ENCODE results near the gene BCO1.

BCO1 gene

DNA sequence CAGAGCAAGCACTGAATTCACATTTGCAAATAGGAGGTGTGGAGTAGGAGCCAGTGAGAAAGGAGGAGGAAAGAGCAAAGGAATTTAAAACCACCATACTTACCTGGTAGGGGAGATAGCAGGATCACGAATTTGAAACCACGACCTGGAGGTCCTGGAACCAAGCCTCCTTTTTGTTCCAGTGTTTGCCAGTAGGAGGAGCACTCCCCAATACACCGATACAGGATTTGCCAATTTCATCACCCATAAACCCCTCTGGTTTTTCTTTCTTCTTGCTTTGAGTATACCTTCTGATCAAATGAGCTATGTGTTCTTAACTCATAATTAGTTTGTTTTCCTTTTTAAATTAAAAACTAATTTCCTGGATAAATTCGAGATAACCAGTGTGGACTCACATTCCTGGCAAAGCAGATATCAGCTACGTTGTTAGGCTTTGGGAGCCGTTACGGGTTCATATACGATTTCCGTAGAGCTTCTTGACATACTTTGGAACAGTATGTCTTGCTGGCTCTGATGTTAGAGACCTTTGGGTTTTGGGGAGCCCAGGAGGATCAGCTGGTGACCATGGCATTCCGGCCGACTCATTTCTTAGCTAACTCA, 22.7 kb downstream of the BCO1 start:
- TF ChIP-seq ZNF565 (CRISPR knock-in tag; conservative IDR thresholded peaks at IDR 0.05; ENCODE audit: low read depth) (no peak), SNAI2 (CRISPR knock-in tag; IDR thresholded peaks at IDR 0.05) (no peak), ESRRG (CRISPR knock-in tag; IDR thresholded peaks at IDR 0.05) (no peak), ZFP30 (CRISPR knock-in tag; IDR thresholded peaks at IDR 0.05) (no peak), GLIS3 (CRISPR knock-in tag; IDR thresholded peaks at IDR 0.05) (no peak), ISL1 (CRISPR knock-in tag; IDR thresholded peaks at IDR 0.05) (no peak), TOX (CRISPR knock-in tag; IDR thresholded peaks at IDR 0.05; ENCODE audit: borderline replicate concordance) (no peak), OSR1 (CRISPR knock-in tag; IDR thresholded peaks at IDR 0.05) (no peak), ARNTL (CRISPR knock-in tag; IDR thresholded peaks at IDR 0.05; ENCODE audit: borderline replicate concordance, low read depth) (no peak), ZNF8 (CRISPR knock-in tag; IDR thresholded peaks at IDR 0.05) (no peak), CSRNP3 (CRISPR knock-in tag; IDR thresholded peaks at IDR 0.05) (no peak), POU6F1 (CRISPR knock-in tag; IDR thresholded peaks at IDR 0.05; ENCODE audit: borderline replicate concordance, low read depth) (no peak), TCF4 (CRISPR knock-in tag; IDR thresholded peaks at IDR 0.05; ENCODE audit: borderline replicate concordance) (no peak), ZC3H10 (CRISPR knock-in tag; IDR thresholded peaks at IDR 0.05) (no peak)
- TF ChIP-seq, protein P1, sequence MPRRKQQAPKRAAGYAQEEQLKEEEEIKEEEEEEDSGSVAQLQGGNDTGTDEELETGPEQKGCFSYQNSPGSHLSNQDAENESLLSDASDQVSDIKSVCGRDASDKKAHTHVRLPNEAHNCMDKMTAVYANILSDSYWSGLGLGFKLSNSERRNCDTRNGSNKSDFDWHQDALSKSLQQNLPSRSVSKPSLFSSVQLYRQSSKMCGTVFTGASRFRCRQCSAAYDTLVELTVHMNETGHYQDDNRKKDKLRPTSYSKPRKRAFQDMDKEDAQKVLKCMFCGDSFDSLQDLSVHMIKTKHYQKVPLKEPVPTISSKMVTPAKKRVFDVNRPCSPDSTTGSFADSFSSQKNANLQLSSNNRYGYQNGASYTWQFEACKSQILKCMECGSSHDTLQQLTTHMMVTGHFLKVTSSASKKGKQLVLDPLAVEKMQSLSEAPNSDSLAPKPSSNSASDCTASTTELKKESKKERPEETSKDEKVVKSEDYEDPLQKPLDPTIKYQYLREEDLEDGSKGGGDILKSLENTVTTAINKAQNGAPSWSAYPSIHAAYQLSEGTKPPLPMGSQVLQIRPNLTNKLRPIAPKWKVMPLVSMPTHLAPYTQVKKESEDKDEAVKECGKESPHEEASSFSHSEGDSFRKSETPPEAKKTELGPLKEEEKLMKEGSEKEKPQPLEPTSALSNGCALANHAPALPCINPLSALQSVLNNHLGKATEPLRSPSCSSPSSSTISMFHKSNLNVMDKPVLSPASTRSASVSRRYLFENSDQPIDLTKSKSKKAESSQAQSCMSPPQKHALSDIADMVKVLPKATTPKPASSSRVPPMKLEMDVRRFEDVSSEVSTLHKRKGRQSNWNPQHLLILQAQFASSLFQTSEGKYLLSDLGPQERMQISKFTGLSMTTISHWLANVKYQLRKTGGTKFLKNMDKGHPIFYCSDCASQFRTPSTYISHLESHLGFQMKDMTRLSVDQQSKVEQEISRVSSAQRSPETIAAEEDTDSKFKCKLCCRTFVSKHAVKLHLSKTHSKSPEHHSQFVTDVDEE (CRISPR knock-in tag; IDR thresholded peaks at IDR 0.05) = no peak
- peak; percentile 63; the same call in 2 of the 3 replicates for ATAC-seq

DNA sequence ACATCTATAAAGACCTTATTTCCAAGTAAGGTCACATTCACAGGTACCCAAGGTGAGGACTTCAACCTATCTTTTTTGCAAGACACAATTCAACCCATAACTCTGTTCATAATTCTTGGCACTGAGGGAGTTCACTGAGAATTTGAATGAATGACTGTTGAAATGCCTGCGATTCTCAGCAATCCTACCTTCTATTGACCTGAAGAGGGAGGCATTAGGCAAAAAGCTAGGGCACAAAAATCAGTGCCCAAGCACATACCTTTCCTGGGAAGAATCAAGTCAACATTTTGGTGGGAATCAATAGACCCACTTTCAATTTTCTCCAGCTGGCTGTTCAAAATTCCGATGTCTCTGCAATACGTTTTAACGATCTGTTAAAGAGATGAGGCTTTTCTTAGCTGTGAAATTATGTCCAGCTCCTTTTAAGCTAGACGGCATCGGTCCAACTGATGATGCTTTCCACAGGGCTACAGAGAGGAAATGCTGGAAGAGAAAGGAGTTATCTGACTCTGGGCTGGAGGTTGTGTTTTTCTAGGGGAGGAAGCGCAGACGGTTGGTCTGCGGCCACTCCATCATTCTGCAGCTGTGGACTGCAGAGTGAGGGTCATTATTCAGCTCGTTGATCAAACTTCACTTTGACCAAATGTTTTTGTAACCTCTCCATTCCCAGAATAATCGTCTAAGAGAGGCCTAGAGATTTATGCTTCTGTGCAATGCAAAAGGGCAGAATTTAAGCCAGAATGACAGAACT, 25.2 kb downstream of the BCO1 start:
- peak; percentile 54 for ATAC-seq
- TF ChIP-seq CSDC2 (CRISPR knock-in tag; IDR thresholded peaks at IDR 0.05) (no peak), ZNF70 (CRISPR knock-in tag; IDR thresholded peaks at IDR 0.05) (no peak), ISL1 (CRISPR knock-in tag; IDR thresholded peaks at IDR 0.05) (no peak), TCF4 (CRISPR knock-in tag; IDR thresholded peaks at IDR 0.05; ENCODE audit: borderline replicate concordance) (no peak), ZC3H10 (CRISPR knock-in tag; IDR thresholded peaks at IDR 0.05) (no peak), CREB5 (CRISPR knock-in tag; IDR thresholded peaks at IDR 0.05; ENCODE audit: low read depth) (no peak), ZNF8 (CRISPR knock-in tag; IDR thresholded peaks at IDR 0.05) (no peak), OSR1 (CRISPR knock-in tag; IDR thresholded peaks at IDR 0.05) (no peak), ZNF565 (CRISPR knock-in tag; conservative IDR thresholded peaks at IDR 0.05; ENCODE audit: low read depth) (no peak), SNAI2 (CRISPR knock-in tag; IDR thresholded peaks at IDR 0.05) (no peak), ZFP30 (CRISPR knock-in tag; IDR thresholded peaks at IDR 0.05) (no peak), PPARA (CRISPR knock-in tag; IDR thresholded peaks at IDR 0.05; ENCODE audit: borderline replicate concordance) (no peak), ARNTL (CRISPR knock-in tag; IDR thresholded peaks at IDR 0.05; ENCODE audit: borderline replicate concordance, low read depth) (no peak), CSRNP3 (CRISPR knock-in tag; IDR thresholded peaks at IDR 0.05) (no peak), TOX (CRISPR knock-in tag; IDR thresholded peaks at IDR 0.05; ENCODE audit: borderline replicate concordance) (no peak), GLIS3 (CRISPR knock-in tag; IDR thresholded peaks at IDR 0.05) (no peak), BACH2 (CRISPR knock-in tag; IDR thresholded peaks at IDR 0.05; ENCODE audit: borderline replicate concordance) (no peak), POU6F1 (CRISPR knock-in tag; IDR thresholded peaks at IDR 0.05; ENCODE audit: borderline replicate concordance, low read depth) (no peak)
- TF ChIP-seq, protein P2, sequence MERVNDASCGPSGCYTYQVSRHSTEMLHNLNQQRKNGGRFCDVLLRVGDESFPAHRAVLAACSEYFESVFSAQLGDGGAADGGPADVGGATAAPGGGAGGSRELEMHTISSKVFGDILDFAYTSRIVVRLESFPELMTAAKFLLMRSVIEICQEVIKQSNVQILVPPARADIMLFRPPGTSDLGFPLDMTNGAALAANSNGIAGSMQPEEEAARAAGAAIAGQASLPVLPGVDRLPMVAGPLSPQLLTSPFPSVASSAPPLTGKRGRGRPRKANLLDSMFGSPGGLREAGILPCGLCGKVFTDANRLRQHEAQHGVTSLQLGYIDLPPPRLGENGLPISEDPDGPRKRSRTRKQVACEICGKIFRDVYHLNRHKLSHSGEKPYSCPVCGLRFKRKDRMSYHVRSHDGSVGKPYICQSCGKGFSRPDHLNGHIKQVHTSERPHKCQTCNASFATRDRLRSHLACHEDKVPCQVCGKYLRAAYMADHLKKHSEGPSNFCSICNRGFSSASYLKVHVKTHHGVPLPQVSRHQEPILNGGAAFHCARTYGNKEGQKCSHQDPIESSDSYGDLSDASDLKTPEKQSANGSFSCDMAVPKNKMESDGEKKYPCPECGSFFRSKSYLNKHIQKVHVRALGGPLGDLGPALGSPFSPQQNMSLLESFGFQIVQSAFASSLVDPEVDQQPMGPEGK (CRISPR knock-in tag; IDR thresholded peaks at IDR 0.05; ENCODE audit: borderline replicate concordance) = no peak
